Activated CD4-positive, alpha-beta memory T cell treated with anti-CD3 and anti-CD28 coated beads for 36 hours (primary cell): Measurements from ENCODE around the gene FHOD1. TPM values are rescaled to one million over a fixed set of nuclear protein-coding genes. Genes with fewer than 3 reads are reported as not detected.

Experiments
- CTCF ChIA-PET: fragments of 350-600 bp; sonication (Branson Sonifier 250); formaldehyde crosslinking; loops from one replicate; lab custom pipeline; 2021; ENCODE audit warnings: antibody characterized with exemption, inconsistent platforms; lab: Charles Lee
- POLR2A ChIA-PET: fragments of 350-600 bp; sonication (Branson Sonifier 250); formaldehyde crosslinking; loops from one replicate; lab custom pipeline; 2021; ENCODE audit warnings: antibody characterized with exemption; lab: Charles Lee
- DNase-seq: peaks from one replicate; pipeline ENCODE4 v3.0.0-alpha.2; 2020
- H3K27ac Mint-ChIP-seq: one replicate; pipeline ENCODE4 v1.8.0; 2021; ENCODE audit warnings: mixed read lengths
- H3K27me3 Mint-ChIP-seq: one replicate; pipeline ENCODE4 v1.8.0; 2021; ENCODE audit warnings: mixed read lengths
- H3K36me3 Mint-ChIP-seq: one replicate; pipeline ENCODE4 v1.8.0; 2021; ENCODE audit warnings: mixed read lengths
- H3K4me1 Mint-ChIP-seq: one replicate; pipeline ENCODE4 v1.8.0; 2021; ENCODE audit warnings: low read depth, mixed read lengths
- H3K4me3 Mint-ChIP-seq: one replicate; pipeline ENCODE4 v1.8.0; 2021; ENCODE audit warnings: mild to moderate bottlenecking, mixed read lengths
- H3K9me3 Mint-ChIP-seq: one replicate; pipeline ENCODE4 v1.8.0; 2021; ENCODE audit warnings: mixed read lengths
- intact Hi-C: fragments of 100-400 bp; cut with micrococcal nuclease; formaldehyde crosslinking; loops from one replicate; pipeline ENCODE4 v1.15.1; 2023
- total RNA-seq, 2 experiments: library from RNA; stranded (reverse); gene quantifications; one replicate each; pipeline ENCODE4 v1.2.3, GENCODE V29; 2021

Gene FHOD1
- total RNA-seq, 2 experiments from 2014 or later = 96.3 to 111 TPM

GRCh38 chr16:67240506-67240905 lies 6.8 kb downstream of the FHOD1 start:
- Mint-ChIP-seq H3K36me3 (peaks cover 29% of the 10 kb centered on the region), H3K9me3 (no peaks in the 10 kb centered on the region), H3K4me3 (no peak overlapping the region), H3K27me3 (no peaks in the 10 kb centered on the region), H3K4me1 (peaks cover 50% of the 10 kb centered on the region), H3K27ac (no peak overlapping the region)
- ChIA-PET POLR2A (no interaction called here), CTCF (interaction anchor here (1.3 kb wide), 1 partner anchor 13 kb away, joined by 3 read pairs; the partner anchor contains the start of gene TMEM208)
- intact Hi-C loops = loop anchor here (10.0 kb wide), 1 partner anchor 424 kb away; the partner anchor contains the start of genes ACD, C16orf86, ENKD1 and PARD6A
- DNase-seq = no peak

DNA sequence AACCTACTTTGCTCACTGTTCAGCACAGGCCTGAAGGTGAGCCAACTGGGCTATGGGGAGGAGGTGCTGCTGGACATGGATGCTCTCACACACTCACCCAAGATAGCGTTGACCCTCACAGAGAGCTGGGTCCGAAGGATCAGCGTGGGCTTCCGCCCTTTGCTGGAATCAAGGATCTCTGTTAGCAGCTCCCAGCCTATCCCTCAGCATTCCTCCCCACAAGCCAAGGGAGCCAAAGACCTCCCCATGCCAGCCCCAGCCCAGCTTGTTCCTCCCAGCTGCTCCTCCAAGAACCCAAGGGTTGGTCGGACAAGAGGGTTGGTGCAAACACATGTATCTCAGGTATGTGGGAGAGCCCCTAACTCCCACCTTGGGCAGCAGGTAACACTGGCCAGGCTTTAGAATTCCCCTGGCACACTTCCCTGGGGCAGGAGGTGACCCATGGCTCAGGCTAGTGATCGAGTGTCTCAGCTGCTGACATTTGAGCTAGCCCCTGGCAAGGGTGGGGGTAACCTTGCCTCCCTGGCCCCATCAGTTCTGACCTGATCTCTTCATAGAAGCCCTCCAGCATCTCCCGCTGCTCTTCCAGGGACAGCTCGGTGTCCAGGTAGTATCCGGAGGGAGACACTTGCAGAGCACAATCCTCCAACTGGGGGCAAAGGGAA lies 8.3 kb downstream of the FHOD1 start:
- no peaks in the 10 kb centered on the region for H3K27me3 Mint-ChIP-seq
- no peak overlapping the region for H3K27ac Mint-ChIP-seq
- H3K4me3 Mint-ChIP-seq = no peak overlapping the region
- ChIA-PET CTCF (interaction anchor here (0.7 to 1.8 kb wide), 5 partner anchors 9 to 221 kb away, joined by 3 to 4 read pairs (median 3); partner anchors contain the start of genes FHOD1 and TMEM208), POLR2A (no interaction called here)
- peaks cover 30% of the 10 kb centered on the region for H3K36me3 Mint-ChIP-seq
- H3K9me3 Mint-ChIP-seq = no peaks in the 10 kb centered on the region
- peaks cover 34% of the 10 kb centered on the region for H3K4me1 Mint-ChIP-seq
- no peak for DNase-seq
- intact Hi-C loops = no loop called here

GRCh38 chr16:67238278-67238575 lies 9.1 kb downstream of the FHOD1 start:
- H3K27ac Mint-ChIP-seq = no peak overlapping the region
- H3K9me3 Mint-ChIP-seq = no peaks in the 10 kb centered on the region
- ChIA-PET CTCF (interaction anchor here (0.8 to 1.8 kb wide), 4 partner anchors 8 to 155 kb away, joined by 3 to 4 read pairs (median 4); partner anchors contain the start of genes TMEM208 and TPPP3), POLR2A (interaction anchor here (1.3 kb wide), 1 partner anchor 11 kb away, joined by 4 read pairs; the partner anchor contains the start of gene TMEM208)
- intact Hi-C loops = no loop called here
- no peak overlapping the region for H3K4me3 Mint-ChIP-seq
- H3K4me1 Mint-ChIP-seq = peaks cover 27% of the 10 kb centered on the region
- DNase-seq = no peak
- H3K36me3 Mint-ChIP-seq = peaks cover 34% of the 10 kb centered on the region
- no peaks in the 10 kb centered on the region for H3K27me3 Mint-ChIP-seq

GRCh38 chr16:67237396-67238277 lies 9.6 kb downstream of the FHOD1 start:
- Mint-ChIP-seq H3K27ac (peak overlapping the region; percentile 21), H3K36me3 (peaks cover 36% of the 10 kb centered on the region)
- intact Hi-C loops = no loop called here

GRCh38 chr16:67236563-67237395 lies 10.5 kb downstream of the FHOD1 start:
- intact Hi-C loops = loop anchor here (1.0 kb wide), 2 partner anchors 8 to 9 kb away; partner anchors contain the start of gene TMEM208
- H3K9me3 Mint-ChIP-seq = no peaks in the 10 kb centered on the region
- peak overlapping the region; percentile 98 for H3K27ac Mint-ChIP-seq
- H3K4me3 Mint-ChIP-seq = peak overlapping the region; percentile 76
- H3K27me3 Mint-ChIP-seq = no peaks in the 10 kb centered on the region
- peaks cover 36% of the 10 kb centered on the region for H3K36me3 Mint-ChIP-seq
- ChIA-PET POLR2A (interaction anchor here (0.5 to 1.9 kb wide), 4 partner anchors 8 to 61 kb away, joined by 4 to 10 read pairs (median 7); partner anchors contain the start of genes FHOD1 and TMEM208), CTCF (interaction anchor here (1.6 to 1.8 kb wide), 4 partner anchors 8 to 10 kb away, joined by 4 to 5 read pairs (median 4); partner anchors contain the start of gene TMEM208)
- peaks cover 21% of the 10 kb centered on the region for H3K4me1 Mint-ChIP-seq
- peak; percentile 91 for DNase-seq

More at GRCh38 chr16:67237396-67238277, 9.6 kb downstream of the FHOD1 start:
- ChIA-PET POLR2A (interaction anchor here (1.3 kb wide), 1 partner anchor 11 kb away, joined by 4 read pairs; the partner anchor contains the start of gene TMEM208), CTCF (interaction anchor here (0.5 to 1.8 kb wide), 5 partner anchors 8 to 228 kb away, joined by 3 to 4 read pairs (median 3); partner anchors contain the start of genes TMEM208 and TPPP3)
- no peak for DNase-seq
- no peaks in the 10 kb centered on the region for H3K9me3 Mint-ChIP-seq
- H3K4me3 Mint-ChIP-seq = no peak overlapping the region
- peaks cover 26% of the 10 kb centered on the region for H3K4me1 Mint-ChIP-seq
- no peaks in the 10 kb centered on the region for H3K27me3 Mint-ChIP-seq

DNA sequence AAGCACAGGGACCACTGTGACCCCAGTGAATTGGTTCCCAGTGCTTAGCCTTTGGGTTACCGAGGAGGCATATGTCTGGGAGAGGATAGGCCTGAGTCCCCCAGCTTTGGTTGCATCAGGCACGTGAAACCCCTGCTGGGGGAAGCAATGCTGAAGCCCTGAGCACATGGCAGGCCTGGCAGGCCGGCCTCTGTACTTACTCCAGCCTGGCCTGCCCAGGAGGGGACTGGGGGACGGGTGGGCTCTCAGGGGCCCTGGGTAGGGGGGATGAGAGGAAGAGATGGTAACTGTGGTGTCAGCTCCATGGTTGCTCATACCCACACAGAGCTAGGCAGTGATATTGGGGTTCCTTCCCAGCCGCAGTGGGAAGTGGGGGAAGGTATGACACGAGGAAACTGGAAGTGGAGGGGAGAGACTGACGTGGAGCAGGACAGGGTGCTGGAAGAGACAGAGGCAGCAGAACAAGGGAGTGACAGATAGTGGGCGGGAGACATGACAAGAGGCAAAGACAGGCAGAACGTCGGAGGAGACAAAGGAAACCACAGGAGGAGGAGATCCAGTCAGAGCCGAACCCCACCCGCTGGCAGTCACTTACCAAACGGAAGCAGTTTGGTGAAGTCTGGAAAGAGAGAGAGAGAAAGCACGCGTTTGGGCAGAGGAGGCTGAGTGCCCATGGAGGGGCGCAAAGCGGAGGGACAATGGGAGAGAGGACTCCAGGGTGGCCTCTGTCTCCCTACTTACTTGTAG lies 11.3 kb downstream of the FHOD1 start:
- H3K27me3 Mint-ChIP-seq = no peaks in the 10 kb centered on the region
- H3K36me3 Mint-ChIP-seq = peaks cover 43% of the 10 kb centered on the region
- CTCF ChIA-PET = interaction anchor here (1.6 kb wide), 2 partner anchors 8 to 9 kb away, joined by 4 to 5 read pairs; partner anchors contain the start of gene TMEM208
- intact Hi-C loops = loop anchor here (1.0 kb wide), 2 partner anchors 8 to 9 kb away; partner anchors contain the start of gene TMEM208
- peaks cover 14% of the 10 kb centered on the region for H3K4me1 Mint-ChIP-seq
- DNase-seq = peak; percentile 78
- no peaks in the 10 kb centered on the region for H3K9me3 Mint-ChIP-seq
- POLR2A ChIA-PET = interaction anchor here (0.5 to 1.9 kb wide), 5 partner anchors 9 to 61 kb away, joined by 3 to 10 read pairs (median 6); partner anchors contain the start of genes FHOD1 and TMEM208
- H3K4me3 Mint-ChIP-seq = peak overlapping the region; percentile 76
- H3K27ac Mint-ChIP-seq = peak overlapping the region; percentile 98

DNA sequence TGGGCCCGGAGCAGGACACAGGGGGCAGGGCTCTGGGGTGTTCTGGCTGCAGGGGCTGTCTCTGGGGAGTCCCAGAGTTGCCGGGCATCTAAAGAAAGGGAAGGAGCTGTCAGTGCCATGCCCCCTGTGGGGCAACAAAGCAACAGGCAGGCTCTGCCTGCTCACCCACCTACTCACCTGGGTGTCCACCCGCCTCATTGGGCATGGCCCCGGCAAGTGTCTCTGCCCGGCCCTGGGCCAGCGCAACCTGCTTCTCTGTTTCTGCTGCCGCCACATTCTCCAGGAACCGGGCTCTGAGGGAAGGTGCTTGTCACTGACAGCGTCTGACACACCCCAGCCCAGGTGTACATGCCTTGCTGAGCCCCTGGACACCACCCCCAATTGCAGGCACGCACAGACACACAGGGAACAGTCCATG lies 13.1 kb downstream of the FHOD1 start:
- H3K9me3 Mint-ChIP-seq = no peaks in the 10 kb centered on the region
- H3K27me3 Mint-ChIP-seq = no peaks in the 10 kb centered on the region
- H3K4me1 Mint-ChIP-seq = peaks cover 6% of the 10 kb centered on the region
- H3K4me3 Mint-ChIP-seq = no peak overlapping the region
- intact Hi-C loops = no loop called here
- no peak overlapping the region for H3K27ac Mint-ChIP-seq
- peaks cover 48% of the 10 kb centered on the region for H3K36me3 Mint-ChIP-seq
- no peak for DNase-seq
- ChIA-PET POLR2A (interaction anchor here (1.5 kb wide), 1 partner anchor 10 kb away, joined by 4 read pairs; no protein-coding TSS in a partner anchor), CTCF (interaction anchor here (0.8 kb wide), 1 partner anchor 36 kb away, joined by 3 read pairs; no protein-coding TSS in a partner anchor)

- no peak for DNase-seq
- H3K4me3 Mint-ChIP-seq = no peak overlapping the region
- CTCF ChIA-PET = interaction anchor here (0.8 kb wide), 1 partner anchor 35 kb away, joined by 3 read pairs; no protein-coding TSS in a partner anchor
- H3K9me3 Mint-ChIP-seq = no peaks in the 10 kb centered on the region
- H3K27me3 Mint-ChIP-seq = no peaks in the 10 kb centered on the region
- H3K4me1 Mint-ChIP-seq = peaks cover 6% of the 10 kb centered on the region
- POLR2A ChIA-PET = interaction anchor here (0.8 to 1.5 kb wide), 2 partner anchors 10 to 27 kb away, joined by 3 to 4 read pairs; no protein-coding TSS in a partner anchor
- H3K36me3 Mint-ChIP-seq = peaks cover 51% of the 10 kb centered on the region
- no peak overlapping the region for H3K27ac Mint-ChIP-seq
- intact Hi-C loops = no loop called here
Measured at GRCh38 chr16:67233596-67233995, 13.7 kb downstream of the FHOD1 start.

GRCh38 chr16:67230809-67231660 lies 16.2 kb downstream of the FHOD1 start:
- H3K27ac Mint-ChIP-seq = no peak overlapping the region
- CTCF ChIA-PET = interaction anchor here (0.6 to 1.0 kb wide), 2 partner anchors 28 to 236 kb away, joined by 3 read pairs; no protein-coding TSS in a partner anchor

More at GRCh38 chr16:67230809-67231660, 16.2 kb downstream of the FHOD1 start:
- intact Hi-C loops = no loop called here
- no peak overlapping the region for H3K4me3 Mint-ChIP-seq
- H3K27me3 Mint-ChIP-seq = no peaks in the 10 kb centered on the region
- POLR2A ChIA-PET = no interaction called here
- H3K4me1 Mint-ChIP-seq = peaks cover 20% of the 10 kb centered on the region
- H3K36me3 Mint-ChIP-seq = peaks cover 43% of the 10 kb centered on the region
- H3K9me3 Mint-ChIP-seq = no peaks in the 10 kb centered on the region
- DNase-seq = no peak
